Stimulated activated CD4-positive, alpha-beta T cell treated with anti-CD3 and anti-CD28 coated beads, Interleukin-15, amount 100 ng/mL, for 24 hours (primary cell): ENCODE results near the gene ATP9A.
A peak's percentile ranks its signal among the peaks of the same experiment; 100 is the strongest.
"Not testable (repeated sequence)": the region's sequence is repeated elsewhere in the genome, so short reads cannot be mapped to it uniquely, and the experiment has no call there.

Experiments used
- DNase-seq: peaks from one replicate; pipeline ENCODE4 v3.0.0-alpha.2; 2020

ATP9A gene

GRCh38 chr20:51570739-51571459, 197.3 kb downstream of the ATP9A start:
- no peak for DNase-seq

- DNase-seq: no peak
Observed at GRCh38 chr20:51569815-51570738, 198.1 kb downstream of the ATP9A start.

GRCh38 chr20:51568533-51568932, 199.7 kb downstream of the ATP9A start:
- not testable (repeated sequence) for DNase-seq

- DNase-seq: no peak
Observed at GRCh38 chr20:51567622-51568021, 200.6 kb downstream of the ATP9A start.

- DNase-seq: no peak
Observed at GRCh38 chr20:51566594-51566993, 201.6 kb downstream of the ATP9A start.

- no peak for DNase-seq
Observed at GRCh38 chr20:51565298-51566144, 202.7 kb downstream of the ATP9A start.

- DNase-seq: peak; percentile 52
Observed at GRCh38 chr20:51563486-51564332, 204.5 kb downstream of the ATP9A start.

- no peak for DNase-seq
Observed at GRCh38 chr20:51563174-51563485, 205.1 kb downstream of the ATP9A start.

GRCh38 chr20:51562332-51563173, 205.6 kb downstream of the ATP9A start:
- DNase-seq: peak; percentile 35

GRCh38 chr20:51562027-51562331, 206.2 kb downstream of the ATP9A start:
- DNase-seq: no peak

GRCh38 chr20:51560550-51561307, 207.5 kb downstream of the ATP9A start:
- no peak for DNase-seq

- DNase-seq: no peak
Observed at GRCh38 chr20:51560042-51560441, 208.1 kb downstream of the ATP9A start.

GRCh38 chr20:51554538-51555165, 213.5 kb downstream of the ATP9A start:
- peak; percentile 14 for DNase-seq

- DNase-seq: no peak
Observed at GRCh38 chr20:51553897-51554486, 214.2 kb downstream of the ATP9A start.

GRCh38 chr20:51551186-51551585, 217.0 kb downstream of the ATP9A start:
- no peak for DNase-seq

GRCh38 chr20:51549474-51549873, 218.7 kb downstream of the ATP9A start:
- DNase-seq: no peak

GRCh38 chr20:51547951-51548350, 220.2 kb downstream of the ATP9A start:
- no peak for DNase-seq
